Heart left ventricle (tissue), 16 donors: Measurements from ENCODE around the gene SH3TC1. TPM values are rescaled to one million over a fixed set of nuclear protein-coding genes. Genes with fewer than 3 reads are reported as not detected.
A peak's percentile ranks its signal among the peaks of the same experiment; 100 is the strongest.

Source experiments
- ATAC-seq, 4 donors: fragments of 200-7000 bp; cut with Tn5 transposase; one replicate each; pipeline ENCODE4 v1.9.1; 2020 to 2022; ENCODE audit warnings: moderate library complexity in 4 of 4, mild to moderate bottlenecking in 3 of 4, moderate number of reproducible peaks in 1 of 4
- DNase-seq, 5 donors: peaks; one replicate each; pipeline ENCODE4 v3.0.0-alpha.2; 2020
- H3K27ac ChIP-seq, 12 donors: fragments of 200-600 bp; sonication (generic) in 4 of 12; one replicate each; pipeline versions ENCODE4 v1.5.0 to v1.8.0; 2016 to 2022; ENCODE audit warnings: mild to moderate bottlenecking in 2 of 12
- H3K27me3 ChIP-seq, 9 donors: fragments of 200-600 bp; sonication (generic) in 2 of 9; one replicate each; pipeline versions ENCODE4 v1.5.1 to v1.8.0; 2016 to 2022; ENCODE audit warnings: mild to moderate bottlenecking in 3 of 9
- H3K36me3 ChIP-seq, 9 donors: fragments of 200-600 bp; sonication (generic) in 2 of 9; one replicate each; pipeline versions ENCODE4 v1.5.0 to v1.8.0; 2018 to 2022; ENCODE audit warnings: mild to moderate bottlenecking in 2 of 9
- H3K4me1 ChIP-seq, 12 donors: fragments of 200-600 bp; sonication (generic) in 4 of 12; one replicate each; pipeline versions ENCODE4 v1.5.0 to v1.8.0; 2016 to 2022; ENCODE audit warnings: mild to moderate bottlenecking in 3 of 12
- H3K4me3 ChIP-seq, 12 donors: fragments of 200-600 bp; sonication (generic) in 4 of 12; one replicate each; pipeline versions ENCODE4 v1.5.0 to v1.8.0; 2017 to 2022; ENCODE audit warnings: mild to moderate bottlenecking in 9 of 12, moderate library complexity in 4 of 12
- H3K9me3 ChIP-seq, 12 donors: fragments of 200-600 bp; sonication (generic) in 4 of 12; one replicate each; pipeline versions ENCODE4 v1.5.0 to v1.8.0; 2016 to 2022; ENCODE audit warnings: mild to moderate bottlenecking in 1 of 12
- CTCF ChIP-seq, 12 donors: fragments of 200-600 bp; sonication (generic) in 4 of 12; IDR thresholded peaks; one replicate each; pipeline versions ENCODE4 v1.5.0 to v1.8.0; 2018 to 2022; ENCODE audit warnings: antibody characterized with exemption in 12 of 12, mild to moderate bottlenecking in 5 of 12
- POLR2A ChIP-seq, 2 donors: fragments of 450-650 bp; IDR thresholded peaks; one replicate each; pipeline ENCODE4 v1.6.1; 2017; ENCODE audit warnings: antibody characterized with exemption in 2 of 2, mild to moderate bottlenecking in 2 of 2, moderate library complexity in 2 of 2
- WGBS, 4 donors: extraction: QIAGEN DNeasy Blood & Tissue Kit in 2 of 4; methylation state at CpG; one replicate each; pipeline versions ENCODE4 v1.1.5 to v1.1.7; 2013 to 2018; 5-methylcytosine and 5-hydroxymethylcytosine counted together
- intact Hi-C, 10 donors: fragments of 100-400 bp; cut with DNase I; formaldehyde crosslinking; loops; one replicate each; pipeline versions ENCODE4 v1.11.1 to v1.14.2; 2022
- polyA plus RNA-seq, 2 donors: library from polyadenylated mRNA; stranded (reverse); fragments of 200-250 nt; gene quantifications; one replicate each; pipeline ENCODE4 v1.2.3, GENCODE V29; 2013
- total RNA-seq, 9 donors: library from RNA; depleted of rRNA in 2 of 9; stranded (reverse); fragments of >200 nt in 2 of 9; fragmentation: NEBNext Ultra II Directional in 3 of 9; extraction: Animal tissue kit (Norgen Biotek cat#: 25700) in 3 of 9; gene quantifications; one replicate each; pipeline versions ENCODE4 v1.1.0 to v1.2.4, GENCODE V29; 2016 to 2023
- donor health status: ischemic (EF 13 %, LVEDD 7.1; RV severe dilation, severe dysfunction).
- donor health status: healthy with polysubstance abuse.
- donor health status: DM: no; HTN: yes; CAD: no.
- donor health status: DM: no; HTN: no; CAD: no.
- donor health status: ischemic (EF 25% LVEDD 6.9; RV normal size, moderate dysfunction).
- donor health status: ischemic (EF 25% LVEDD 5.7; RV mildly dilated, moderate dysfunction).
- donor health status: healthy.
- donor health status: DM: yes; HTN: yes; CAD: no.
- donor health status: ischemic (EF 35%, LVEDD 5.7; RV mildly dilated, moderate dysfunction).
- donor health status: nonischemic (EF 11% LVEDD 7.7; RV severe dilation, severe dysfunction).
- donor health status: DM: yes; HTN: yes; CAD: no.
- donor health status: PGD.
- donor health status: ischemic (EF 29% LVEDD 5.4; RV normal size, mild dysfunction).
- donor health status: nonischemic (EF 23%, LVEDD 6.1; RV moderate dilation, normal function).

SH3TC1 gene
- total and polyA plus RNA-seq, 11 donors, result 5.8 to 45.9 (median 10.9) TPM

- intact Hi-C loops, result no loop called here
- ATAC-seq, result peak; percentile 81 to 95 (median 86)
- no peak overlapping the region for H3K4me3 ChIP-seq
Measured at GRCh38 chr4:8182858-8183725, 16.0 kb upstream of the SH3TC1 start.

GRCh38 chr4:8184061-8184460 lies 15.0 kb upstream of the SH3TC1 start:
- no peak overlapping the region for H3K4me3 ChIP-seq
- WGBS, 4 donors, result 86 to 92% (median 88%) methylated on average over 4 of the region's 4 CpGs
- intact Hi-C loops, result no loop called here
- H3K4me1 ChIP-seq, result peaks cover 15 to 66% (median 44%) of the 10 kb centered on the region in 12 donors
- DNase-seq (no peak), ATAC-seq (no peak)
- no peaks in the 10 kb centered on the region for H3K36me3 ChIP-seq
- H3K27me3 ChIP-seq, result no peaks in the 10 kb centered on the region
- peaks cover 0 to 3% (median 0%) of the 10 kb centered on the region in 12 donors for H3K9me3 ChIP-seq
- TF ChIP-seq POLR2A (IDR thresholded peaks at IDR 0.05) (no peak), CTCF (IDR thresholded peaks at IDR 0.05) (no peak)
- peak overlapping the region in 9 of 12 donors; percentile 2 to 76 (median 41) for H3K27ac ChIP-seq

More at GRCh38 chr4:8182858-8183725, 16.0 kb upstream of the SH3TC1 start:
- Histone ChIP-seq H3K4me1 (peaks cover 8 to 56% (median 36%) of the 10 kb centered on the region in 12 donors), H3K9me3 (peaks cover 0 to 3% (median 0%) of the 10 kb centered on the region in 12 donors), H3K27ac (peak overlapping the region in 11 of 12 donors; percentile 17 to 76 (median 55)), H3K27me3 (no peaks in the 10 kb centered on the region), H3K36me3 (no peaks in the 10 kb centered on the region)
- WGBS, 4 donors, result 43 to 54% (median 46%) methylated on average over 15 to 25 of the region's 25 CpGs
- DNase-seq, result peak; percentile 90 to 95 (median 92)
- no peak for TF ChIP-seq CTCF (IDR thresholded peaks at IDR 0.05)
- no peak for TF ChIP-seq POLR2A (IDR thresholded peaks at IDR 0.05)

- Histone ChIP-seq H3K4me1 (peaks cover 15 to 74% (median 53%) of the 10 kb centered on the region in 12 donors), H3K36me3 (no peaks in the 10 kb centered on the region), H3K27ac (no peak overlapping the region), H3K27me3 (no peaks in the 10 kb centered on the region), H3K9me3 (peaks cover 0 to 3% (median 0%) of the 10 kb centered on the region in 12 donors), H3K4me3 (no peak overlapping the region)
- DNase-seq (no peak), ATAC-seq (no peak)
- intact Hi-C loops, result no loop called here
- TF ChIP-seq POLR2A (IDR thresholded peaks at IDR 0.05), result no peak
- no peak for TF ChIP-seq CTCF (IDR thresholded peaks at IDR 0.05)
- WGBS, 4 donors, result 65 to 80% (median 73%) methylated on average over 9 of the region's 9 CpGs
Measured at GRCh38 chr4:8185295-8185694, 13.8 kb upstream of the SH3TC1 start.

GRCh38 chr4:8185930-8186329 lies 13.2 kb upstream of the SH3TC1 start:
- TF ChIP-seq POLR2A (IDR thresholded peaks at IDR 0.05) (no peak), CTCF (IDR thresholded peaks at IDR 0.05) (no peak)
- peaks cover 18 to 74% (median 56%) of the 10 kb centered on the region in 12 donors for H3K4me1 ChIP-seq
- 73 to 91% (median 81%) methylated on average over 9 of the region's 9 CpGs for WGBS, 4 donors
- H3K27me3 ChIP-seq, result no peaks in the 10 kb centered on the region
- H3K9me3 ChIP-seq, result peaks cover 0 to 3% (median 0%) of the 10 kb centered on the region in 12 donors
- no peak for ATAC-seq
- no peak overlapping the region for H3K4me3 ChIP-seq
- DNase-seq, result no peak
- intact Hi-C loops, result no loop called here
- H3K36me3 ChIP-seq, result no peaks in the 10 kb centered on the region
- no peak overlapping the region for H3K27ac ChIP-seq
